ENCODE data around the gene OSTN.
"Not testable (repeated sequence)": the region's sequence is repeated elsewhere in the genome, so short reads cannot be mapped to it uniquely, and the experiment has no call there.

Gene OSTN, protein sequence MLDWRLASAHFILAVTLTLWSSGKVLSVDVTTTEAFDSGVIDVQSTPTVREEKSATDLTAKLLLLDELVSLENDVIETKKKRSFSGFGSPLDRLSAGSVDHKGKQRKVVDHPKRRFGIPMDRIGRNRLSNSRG

DNA sequence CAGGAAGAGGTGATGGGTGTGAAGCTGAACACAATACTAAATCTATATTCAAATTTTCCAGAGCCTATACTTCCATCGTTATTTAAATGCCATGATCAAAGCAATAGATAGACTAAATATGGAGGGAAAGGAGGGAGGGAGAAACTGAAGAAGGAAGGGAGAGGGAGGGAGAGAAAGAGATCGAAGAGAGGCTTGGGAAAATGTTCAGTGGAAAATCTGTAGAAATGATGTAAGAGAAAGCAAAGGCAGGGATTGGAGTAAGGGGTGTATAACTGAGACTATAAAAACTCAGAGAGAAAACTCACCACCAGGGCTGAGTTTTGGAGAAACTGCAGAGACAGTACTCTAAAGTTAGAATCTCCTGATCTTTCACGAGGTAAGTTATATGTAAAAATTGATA lies at the start of gene OSTN:
Gene OSTN, plus strand, starts transcription at position 310 of the 400 bp plus-strand sequence. CDS start 13,292 bp downstream, outside the sequence.
- DNase-seq: no peak

DNA sequence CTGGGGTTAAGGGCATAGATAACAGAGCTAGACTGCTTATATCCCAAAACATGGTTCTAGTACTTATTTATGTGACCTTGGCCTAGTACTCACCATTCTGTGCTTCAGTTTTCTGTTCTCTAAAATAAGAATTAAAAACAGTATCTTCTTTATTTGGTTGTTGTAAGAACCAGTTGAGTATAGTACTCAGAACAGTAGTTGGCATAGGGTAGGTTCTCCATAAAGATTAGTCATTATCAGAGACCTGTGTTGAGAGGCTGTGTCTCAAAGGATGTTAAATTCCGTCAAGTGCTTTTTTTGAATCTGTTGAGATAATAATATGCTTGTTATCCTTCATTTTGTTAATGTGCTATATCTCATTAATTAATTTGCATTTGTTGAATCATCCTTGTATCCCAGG lies 47.4 kb upstream of the OSTN start:
- DNase-seq: no peak

DNA sequence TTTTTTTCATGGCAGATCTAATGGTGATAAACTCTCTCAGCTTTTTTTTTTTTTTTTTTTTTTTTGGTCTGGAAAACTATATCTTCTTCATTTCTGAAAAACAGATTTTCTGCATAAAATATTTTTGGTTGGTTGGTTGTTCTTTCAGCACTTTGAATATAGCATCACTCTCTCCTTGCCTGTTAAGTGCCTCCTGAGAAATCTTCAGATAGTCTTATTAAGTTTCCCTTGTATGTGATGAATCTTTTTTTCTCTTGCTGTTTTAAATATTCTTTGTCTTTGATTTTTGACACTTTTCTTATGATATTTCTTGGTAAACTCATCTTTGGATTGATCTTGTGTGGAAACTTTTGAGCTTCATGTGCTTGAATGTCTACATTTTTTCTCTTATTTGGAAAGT lies 44.2 kb upstream of the OSTN start:
- no peak for DNase-seq

DNA sequence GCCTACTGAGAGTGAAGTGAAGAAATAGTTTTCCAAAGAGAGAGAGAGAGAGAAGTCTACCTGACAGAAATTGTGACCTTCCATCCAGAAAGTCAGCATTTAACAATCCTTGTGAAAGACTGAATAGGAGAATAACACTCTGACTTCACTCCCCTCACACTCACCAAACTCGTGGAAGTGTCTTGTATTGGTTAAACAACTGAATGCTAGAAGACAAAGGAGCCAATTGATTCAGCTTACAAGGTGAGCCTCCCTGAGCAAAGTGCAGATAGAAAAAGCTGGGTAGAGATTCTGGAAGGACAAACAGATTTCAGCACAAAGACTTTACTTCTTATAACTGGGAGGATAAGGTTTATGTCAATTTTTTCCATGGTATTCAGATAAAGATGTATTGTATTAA lies 40.8 kb upstream of the OSTN start:
- no peak for DNase-seq

DNA sequence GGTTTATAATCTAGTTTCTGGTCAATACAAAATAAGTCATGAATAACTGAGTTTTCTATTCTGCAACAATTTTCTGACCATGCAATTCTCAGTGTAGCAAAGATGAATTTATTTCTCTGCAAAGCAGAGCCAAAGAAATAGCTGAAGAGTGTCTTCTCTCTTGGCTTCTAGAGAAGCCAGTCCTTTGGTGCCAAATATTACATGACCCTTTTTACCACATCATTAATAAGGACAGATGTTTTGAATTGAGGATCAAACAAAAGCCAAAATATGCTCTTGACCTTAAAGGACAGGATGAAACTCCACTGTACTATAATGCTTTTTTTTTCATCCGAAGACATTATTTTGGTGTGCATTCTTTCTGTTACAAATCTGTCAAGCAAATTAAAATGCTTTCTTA lies 40.2 kb upstream of the OSTN start:
- DNase-seq: no peak

DNA sequence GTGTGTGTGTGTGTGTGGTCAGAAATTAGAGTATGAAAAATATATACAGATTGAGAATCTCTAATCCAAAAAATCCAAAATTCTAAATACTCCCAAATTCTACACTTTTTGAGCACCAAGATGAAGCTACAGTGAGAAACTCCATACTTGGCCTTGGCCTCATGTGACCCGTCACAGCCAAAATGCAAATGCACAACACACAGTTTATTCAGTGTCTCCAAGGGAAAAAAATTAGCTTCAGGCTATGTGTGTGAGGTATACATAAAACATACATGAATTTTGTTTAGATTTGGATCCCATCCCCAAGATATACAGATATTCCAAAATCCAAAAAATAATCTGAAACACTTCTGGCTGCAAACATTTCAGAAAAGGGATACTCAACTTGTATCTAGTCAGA lies 33.2 kb upstream of the OSTN start:
- DNase-seq: no peak

DNA sequence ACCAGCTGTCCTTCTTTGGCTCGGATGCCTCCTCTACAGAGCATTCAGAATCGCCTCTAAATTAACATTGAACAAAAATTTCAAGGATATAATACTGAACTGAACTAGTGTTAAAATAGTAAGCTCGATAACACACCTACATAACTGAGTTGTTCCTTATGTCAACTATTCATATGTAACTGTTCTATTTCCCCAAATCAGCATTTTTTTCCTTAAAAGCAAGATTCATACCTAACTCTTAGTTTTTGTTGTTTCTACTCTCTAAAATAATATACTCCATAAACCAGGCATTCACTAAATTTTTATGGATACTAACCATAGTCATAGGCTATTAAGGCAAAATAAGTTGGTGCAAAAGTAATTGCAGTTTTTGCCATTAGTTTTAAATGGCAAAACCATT lies 32.7 kb upstream of the OSTN start:
- no peak for DNase-seq

DNA sequence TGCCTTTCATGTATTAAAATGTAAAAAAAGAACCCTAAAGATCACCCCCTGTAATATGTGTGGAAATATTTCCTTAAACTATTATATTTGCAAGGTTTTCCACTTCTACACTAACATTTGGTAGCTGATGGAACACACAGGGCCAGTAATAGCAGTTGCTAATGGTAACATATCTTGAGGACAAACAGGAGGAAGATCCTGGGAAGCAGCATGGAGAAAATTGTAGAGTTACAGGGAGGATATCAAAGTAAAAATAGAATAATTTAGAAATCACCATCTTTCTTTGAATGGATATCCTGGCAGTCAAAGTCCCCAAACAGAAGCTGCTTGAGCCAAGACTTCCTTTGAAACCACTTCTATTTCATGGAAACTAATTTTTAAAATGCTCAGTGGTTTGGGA lies 29.5 kb upstream of the OSTN start:
- no peak for DNase-seq

DNA sequence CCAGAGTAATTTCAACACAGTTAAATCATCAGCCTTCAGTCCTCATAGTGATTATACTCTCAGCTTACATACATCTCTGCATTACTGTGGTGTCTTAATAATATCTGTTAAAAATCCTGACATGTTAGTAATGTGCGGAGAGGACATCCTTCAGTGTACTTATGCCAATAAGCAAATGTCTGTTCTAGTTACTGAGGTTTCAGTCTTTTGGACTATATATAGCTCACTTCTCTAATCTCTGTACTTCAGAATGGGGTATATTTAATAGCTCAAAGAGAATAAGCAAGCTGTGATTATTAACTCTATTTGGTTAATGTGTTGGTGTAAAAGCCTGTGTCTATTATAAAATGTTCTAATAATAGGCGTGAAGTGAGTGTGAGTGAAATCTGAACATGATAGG lies 28.9 kb upstream of the OSTN start:
- no peak for DNase-seq

DNA sequence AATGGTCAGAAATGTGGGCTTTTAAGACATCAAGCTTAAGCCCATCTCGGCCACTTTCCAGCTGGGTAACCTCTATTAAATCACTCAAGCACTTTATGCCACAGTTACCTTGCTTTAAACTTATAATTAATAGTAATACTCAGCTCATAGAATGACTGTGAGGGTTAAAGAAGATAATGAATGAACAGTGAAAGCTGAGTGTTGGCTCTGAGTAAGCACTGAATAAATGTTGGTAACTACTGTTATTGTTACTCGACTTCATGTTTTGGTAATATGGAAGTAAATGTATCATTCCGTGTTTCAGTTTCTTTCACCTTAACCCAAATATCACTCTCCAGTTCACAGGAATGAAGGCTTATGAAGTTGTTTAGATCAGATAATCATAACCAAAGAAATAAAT lies 23.9 kb upstream of the OSTN start:
- DNase-seq: no peak

DNA sequence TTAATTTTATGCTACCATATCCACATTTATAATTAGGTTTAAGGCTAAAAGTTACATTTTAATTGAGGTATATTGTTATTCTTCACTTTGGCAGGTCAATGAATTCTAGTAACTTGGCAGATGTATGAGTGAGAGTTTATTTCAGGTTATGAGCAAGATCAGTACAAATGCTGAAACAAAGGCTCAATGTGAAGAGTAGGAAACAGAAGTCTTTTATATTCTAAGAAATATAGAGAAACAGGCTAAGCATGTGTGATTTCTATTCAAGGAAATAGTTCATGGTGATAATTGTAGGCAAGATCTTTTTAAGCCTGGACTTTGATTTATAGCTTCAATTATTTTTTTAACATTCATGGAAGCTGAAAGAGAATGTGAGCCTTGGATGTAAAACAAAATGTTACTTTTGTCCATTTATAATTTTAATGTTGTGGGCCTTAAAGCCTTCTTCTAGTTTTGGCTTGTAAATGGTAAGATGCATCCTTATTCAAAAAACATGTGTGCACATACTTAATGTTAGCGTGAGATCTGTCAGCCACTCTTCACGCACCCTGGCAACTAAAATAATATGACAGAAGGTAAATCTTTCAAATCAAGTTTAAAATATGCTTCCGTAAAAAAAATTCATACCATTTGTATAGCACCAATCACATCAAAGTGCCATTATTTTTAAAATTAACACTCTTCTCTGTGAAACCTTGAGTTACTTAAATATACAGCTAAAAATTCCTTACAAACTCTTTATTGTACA lies 22.8 kb upstream of the OSTN start:
- DNase-seq: no peak

DNA sequence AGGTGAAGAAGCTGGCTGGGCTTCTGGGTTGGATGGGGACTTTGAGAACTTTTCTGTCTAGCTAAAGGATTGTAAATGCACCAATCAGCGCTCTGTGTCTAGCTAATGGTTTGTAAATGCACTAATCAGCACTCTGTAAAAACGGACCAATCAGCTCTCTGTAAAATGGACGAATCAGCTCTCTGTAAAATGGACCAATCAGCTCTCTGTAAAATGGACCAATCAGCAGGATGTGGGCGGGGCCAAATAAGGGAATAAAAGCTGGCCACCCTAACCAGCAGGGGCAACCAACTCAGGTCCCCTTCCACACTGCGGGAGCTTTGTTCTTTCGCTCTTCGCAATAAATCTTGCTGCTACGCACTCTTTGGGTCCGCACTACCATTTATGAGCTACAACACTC lies 13.7 kb upstream of the OSTN start:
- DNase-seq: not testable (repeated sequence)

DNA sequence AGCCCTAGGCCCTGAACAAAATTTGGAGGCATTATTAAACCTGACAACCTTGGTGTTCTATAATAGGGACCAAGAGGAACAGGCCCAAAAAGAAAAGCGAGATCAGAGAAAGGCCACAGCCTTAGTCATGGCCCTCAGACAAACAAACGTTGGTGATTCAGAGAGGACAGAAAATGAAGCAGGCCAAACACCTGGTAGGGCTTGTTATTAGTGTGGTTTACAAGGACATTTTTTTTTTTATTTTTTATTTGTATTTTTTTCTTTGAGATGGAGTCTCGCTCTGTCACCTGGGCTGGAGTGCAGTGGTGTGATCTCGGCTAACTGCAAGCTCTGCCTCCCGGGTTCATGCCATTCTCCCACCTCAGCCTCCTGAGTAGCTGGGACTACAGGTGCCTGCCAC lies 10.8 kb upstream of the OSTN start:
- not testable (repeated sequence) for DNase-seq

DNA sequence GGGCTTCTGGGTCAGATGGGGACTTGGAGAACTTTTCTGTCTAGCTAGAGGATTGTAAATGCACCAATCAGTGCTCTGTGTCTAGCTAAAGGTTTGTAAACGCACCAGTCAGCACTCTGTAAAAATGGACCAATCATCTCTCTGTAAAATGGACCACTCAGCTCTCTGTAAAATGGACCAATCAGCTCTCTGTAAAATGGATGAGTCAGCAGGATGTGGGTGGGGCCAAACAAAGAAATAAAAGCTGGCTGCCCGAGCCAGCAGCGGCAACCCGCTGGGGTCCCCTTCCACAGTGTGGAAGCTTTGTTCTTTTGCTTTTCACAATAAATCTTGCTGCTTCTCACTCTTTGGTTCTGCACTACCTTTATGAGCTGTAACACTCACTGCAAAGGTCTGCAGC lies 6.8 kb upstream of the OSTN start:
- not testable (repeated sequence) for DNase-seq

DNA sequence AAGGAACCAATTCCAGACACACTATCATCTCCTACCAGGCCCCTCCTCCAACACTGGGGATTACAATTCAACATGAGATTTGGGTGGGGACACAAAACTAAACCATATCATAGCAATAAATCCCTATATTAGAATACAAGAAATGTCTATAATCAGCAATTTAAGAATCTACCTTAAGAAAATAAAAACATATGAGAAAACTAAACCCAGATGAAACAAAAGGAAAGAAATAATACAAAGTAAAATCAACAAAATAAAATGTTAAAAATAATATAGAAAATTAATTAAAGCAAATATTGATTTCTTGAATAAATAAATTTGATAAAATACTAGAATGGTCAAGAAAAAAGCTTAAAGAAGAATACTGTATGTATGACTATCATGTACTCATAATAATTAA lies 6.1 kb upstream of the OSTN start:
- no peak for DNase-seq

DNA sequence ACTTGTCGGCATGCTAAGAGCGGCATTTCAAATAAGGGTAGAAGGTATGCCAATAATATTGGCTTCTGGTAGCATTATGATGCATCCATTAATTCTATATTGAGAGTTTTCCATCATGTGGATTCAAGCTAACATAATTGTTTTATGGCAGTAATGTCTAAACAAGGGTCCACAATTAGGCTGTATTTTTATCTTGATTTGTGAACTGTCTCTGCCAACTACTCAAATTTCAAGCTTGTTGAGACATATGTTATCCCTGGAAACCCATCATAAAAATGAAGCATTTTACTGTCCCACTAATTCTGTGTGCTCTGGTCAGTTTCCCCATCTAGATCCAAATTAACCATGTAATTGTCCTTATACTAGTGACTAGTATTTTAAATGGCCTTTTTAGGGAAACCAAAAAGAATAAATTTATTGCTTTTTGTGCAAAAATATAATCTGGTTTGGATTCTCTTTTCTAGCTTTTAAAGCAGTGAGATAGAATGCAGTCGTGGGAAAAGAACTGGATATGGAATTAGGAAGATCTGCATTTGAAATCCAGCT lies 1.2 kb upstream of the OSTN start:
- DNase-seq: peak; percentile 70

DNA sequence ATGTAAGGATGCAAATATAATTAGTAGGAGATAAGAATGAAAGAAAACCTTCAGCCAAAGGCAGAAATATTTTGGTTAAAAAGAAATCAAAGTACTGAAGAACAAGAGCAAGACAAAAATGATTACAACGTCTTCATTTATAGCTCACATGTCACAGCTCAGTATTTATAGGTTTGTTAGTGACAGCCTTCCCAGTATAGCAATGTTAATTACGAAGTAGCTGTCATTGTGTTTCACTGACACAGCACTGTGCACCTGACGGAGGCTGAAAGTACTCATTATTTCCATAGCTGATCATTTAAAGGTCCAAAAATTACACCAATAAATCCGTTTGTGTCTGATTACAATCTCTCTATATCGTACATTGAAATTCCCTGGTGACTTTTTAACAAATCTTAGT lies 561 bp upstream of the OSTN start:
- no peak for DNase-seq

DNA sequence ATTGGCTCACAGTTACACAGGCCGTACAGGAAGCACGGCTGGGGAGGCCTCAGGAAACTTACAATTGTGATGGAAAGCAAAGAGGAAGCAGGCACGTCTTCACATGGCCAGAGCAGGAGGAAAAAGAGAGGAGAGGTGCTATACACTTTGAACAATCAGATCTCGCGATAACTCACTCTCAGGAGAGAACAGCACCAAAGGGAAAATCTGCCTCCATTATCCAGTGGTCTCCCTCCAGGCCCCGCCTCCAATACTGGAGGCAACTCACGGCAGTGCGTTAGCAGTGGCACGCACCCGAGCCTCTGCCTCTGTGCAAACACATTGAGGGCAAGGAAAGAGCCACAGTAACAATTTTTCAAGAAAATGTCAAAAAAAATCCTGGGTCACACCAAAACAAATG lies 11.0 kb downstream of the OSTN start:
- DNase-seq: no peak

DNA sequence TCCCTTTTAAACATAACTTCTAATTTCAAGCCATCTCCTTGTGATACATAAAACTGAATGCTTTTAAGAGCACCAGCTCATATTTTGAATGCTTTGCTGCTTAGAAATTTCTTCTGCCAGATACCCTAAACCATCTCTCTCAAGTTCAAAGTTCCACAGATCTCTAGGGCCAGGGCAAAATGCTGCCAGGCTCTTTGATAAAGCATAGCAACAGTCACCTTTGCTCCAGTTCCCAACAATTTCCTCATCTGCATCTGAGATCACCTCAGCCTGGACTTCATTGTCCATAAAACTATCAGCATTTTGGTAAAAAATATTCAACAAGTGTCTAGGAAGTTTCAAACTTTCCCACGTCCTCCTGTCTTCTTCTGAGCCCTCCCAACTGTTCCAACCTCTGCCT lies 17.5 kb downstream of the OSTN start:
- DNase-seq: no peak

DNA sequence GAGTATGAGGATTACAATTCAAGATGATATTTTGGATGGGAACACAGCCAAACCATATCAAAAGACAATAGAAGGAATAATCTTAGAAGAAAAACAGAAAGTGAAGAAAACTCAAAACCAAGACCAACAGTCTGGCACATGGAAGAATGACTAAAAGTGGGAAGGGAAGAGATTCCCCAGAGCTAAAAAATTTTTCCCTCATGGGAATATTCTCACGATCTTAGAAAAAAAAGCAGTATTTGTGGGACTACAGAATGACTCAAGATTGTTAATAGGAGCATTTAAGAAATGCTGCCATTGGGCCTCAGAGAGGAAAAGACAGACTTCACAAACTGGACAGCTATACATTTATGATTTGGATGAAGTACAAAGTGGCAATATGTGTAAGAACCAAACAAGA lies 18.3 kb downstream of the OSTN start:
- DNase-seq: no peak

DNA sequence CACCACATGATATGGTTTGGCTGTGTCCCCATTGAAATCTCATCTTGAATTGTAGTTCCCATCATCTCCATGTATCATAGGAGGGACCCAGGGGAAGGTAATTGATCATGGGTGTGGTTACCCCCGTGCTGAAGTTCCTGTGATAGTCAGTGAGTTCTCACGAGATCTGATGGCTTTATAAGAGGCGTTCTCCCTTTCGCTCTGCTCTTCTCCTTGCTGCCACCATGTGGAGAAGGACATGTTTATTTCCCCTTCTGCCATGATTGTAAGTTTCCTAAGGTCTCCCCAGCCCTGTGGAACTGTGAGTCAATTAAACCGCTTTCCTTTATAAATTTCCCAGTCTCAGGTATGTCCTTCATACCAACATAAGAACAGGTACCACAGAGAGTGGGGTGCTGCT lies 21.9 kb downstream of the OSTN start:
- no peak for DNase-seq

DNA sequence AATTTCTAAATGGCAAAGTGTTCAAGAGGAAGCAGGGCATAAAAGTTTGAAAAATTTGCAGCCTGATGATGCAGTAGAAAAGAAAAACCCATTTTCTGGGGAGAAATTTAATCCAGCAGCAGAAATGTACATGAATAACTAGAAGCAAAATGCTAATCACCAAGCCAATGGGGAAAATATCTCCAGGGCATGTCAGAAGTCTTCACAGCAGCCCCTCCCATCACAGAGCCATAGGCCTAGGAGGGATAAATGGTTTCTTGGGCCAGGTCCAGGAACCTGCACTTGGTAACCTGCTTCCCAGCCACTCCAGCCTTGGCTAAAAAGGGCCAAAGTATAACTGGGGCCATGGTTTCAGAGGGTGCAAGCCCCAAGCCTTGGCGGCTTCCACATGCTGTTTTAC lies 22.6 kb downstream of the OSTN start:
- DNase-seq: no peak

DNA sequence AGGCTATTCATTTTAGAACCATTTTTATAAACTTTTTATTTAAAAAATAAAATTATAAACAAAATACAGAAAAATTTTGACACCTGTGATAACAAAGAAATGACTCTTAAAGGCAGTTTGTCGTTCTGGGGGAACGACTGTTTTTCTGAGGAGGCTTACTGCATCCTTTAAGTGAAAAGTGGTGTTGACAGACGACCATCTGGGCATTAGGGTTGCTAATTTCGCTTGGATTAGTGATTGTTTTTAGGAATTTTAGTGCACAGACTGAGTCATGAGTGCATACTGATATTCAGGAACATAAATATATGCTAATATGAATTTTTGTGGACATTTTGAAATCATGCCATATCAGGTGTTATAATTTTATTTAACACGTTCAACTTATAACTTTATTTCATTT lies 28.5 kb downstream of the OSTN start:
- DNase-seq: no peak

DNA sequence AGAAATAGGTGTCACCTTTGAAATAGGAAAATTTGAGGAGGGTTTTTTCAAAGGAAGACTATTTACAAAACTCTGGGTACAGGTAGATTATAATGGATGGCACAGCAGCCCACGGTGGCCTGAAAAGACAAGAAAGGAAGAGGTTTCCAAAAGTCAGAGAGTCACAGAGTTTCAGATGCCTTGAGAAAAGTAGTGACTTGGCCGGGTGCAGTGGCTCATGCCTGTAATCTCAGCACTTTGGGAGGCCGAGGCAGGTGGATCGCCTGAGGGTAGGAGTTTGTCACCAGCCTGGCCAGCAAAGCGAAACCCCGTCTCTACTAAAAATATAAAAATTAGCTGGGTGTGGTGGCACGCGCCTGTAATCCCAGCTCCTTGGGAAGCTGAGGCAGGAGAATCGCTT lies 35.2 kb downstream of the OSTN start:
- DNase-seq: no peak
